ENCODE results near the gene RPUSD4.
"Not testable (repeated sequence)": the region's sequence is repeated elsewhere in the genome, so short reads cannot be mapped to it uniquely, and the experiment has no call there.

RPUSD4 gene

GRCh38 chr11:126211236-126212088 lies at the start of gene RPUSD4, which contains the start of gene FAM118B:
TSS of gene RPUSD4 (minus strand) at chr11:126211650. CDS start at chr11:126211638, 12 bp downstream.
TSS of gene FAM118B (plus strand) at chr11:126211782. CDS start at chr11:126235002, 23,220 bp downstream.
- DNase-seq, result peak; percentile 99

- no peak for DNase-seq
Observed at GRCh38 chr11:126257764-126258163, 46.3 kb upstream of the RPUSD4 start.

- no peak for DNase-seq
Observed at GRCh38 chr11:126257144-126257543, 45.7 kb upstream of the RPUSD4 start.

GRCh38 chr11:126256216-126256615 lies 44.8 kb upstream of the RPUSD4 start:
- DNase-seq, result no peak

- not testable (repeated sequence) for DNase-seq
Observed at GRCh38 chr11:126255507-126255906, 44.1 kb upstream of the RPUSD4 start.

- no peak for DNase-seq
Observed at GRCh38 chr11:126254819-126255218, 43.4 kb upstream of the RPUSD4 start.

- no peak for DNase-seq
Observed at GRCh38 chr11:126253265-126253664, 41.8 kb upstream of the RPUSD4 start.

- no peak for DNase-seq
Observed at GRCh38 chr11:126246636-126247035, 35.2 kb upstream of the RPUSD4 start.

GRCh38 chr11:126233391-126233790 lies 21.9 kb upstream of the RPUSD4 start:
- no peak for DNase-seq

- DNase-seq, result no peak
Observed at GRCh38 chr11:126232683-126233082, 21.2 kb upstream of the RPUSD4 start.

GRCh38 chr11:126231725-126232459 lies 20.4 kb upstream of the RPUSD4 start:
- no peak for DNase-seq

- DNase-seq, result no peak
Observed at GRCh38 chr11:126229858-126230540, 18.5 kb upstream of the RPUSD4 start.

- no peak for DNase-seq
Observed at GRCh38 chr11:126226334-126227084, 15.1 kb upstream of the RPUSD4 start.

GRCh38 chr11:126225295-126225665 lies 13.8 kb upstream of the RPUSD4 start:
- no peak for DNase-seq

- no peak for DNase-seq
Observed at GRCh38 chr11:126224647-126225294, 13.3 kb upstream of the RPUSD4 start.

- DNase-seq, result no peak
Observed at GRCh38 chr11:126219547-126219946, 8.1 kb upstream of the RPUSD4 start.

GRCh38 chr11:126217491-126217890 lies 6.0 kb upstream of the RPUSD4 start:
- DNase-seq, result no peak

- DNase-seq, result no peak
Observed at GRCh38 chr11:126216526-126217305, 5.3 kb upstream of the RPUSD4 start.

GRCh38 chr11:126214841-126215240 lies 3.4 kb upstream of the RPUSD4 start:
- no peak for DNase-seq

GRCh38 chr11:126214441-126214840 lies 3.0 kb upstream of the RPUSD4 start:
- no peak for DNase-seq

- DNase-seq, result no peak
Observed at GRCh38 chr11:126212089-126212660, 725 bp upstream of the RPUSD4 start.

Measured in islet precursor cell (in vitro differentiated cells).